NCI-H2196 treated with DMSO at 0.1 percent for 48 hours (cell line): Measurements from ENCODE around the gene KIFBP.
"Not testable (repeated sequence)": the region's sequence is repeated elsewhere in the genome, so short reads cannot be mapped to it uniquely, and the experiment has no call there.

Experiments
- DNase-seq: peaks from one replicate; lab custom pipeline; 2025; ENCODE audit not compliant: unreplicated experiment; lab: John Stamatoyannopoulos, UW

The KIFBP gene

DNA sequence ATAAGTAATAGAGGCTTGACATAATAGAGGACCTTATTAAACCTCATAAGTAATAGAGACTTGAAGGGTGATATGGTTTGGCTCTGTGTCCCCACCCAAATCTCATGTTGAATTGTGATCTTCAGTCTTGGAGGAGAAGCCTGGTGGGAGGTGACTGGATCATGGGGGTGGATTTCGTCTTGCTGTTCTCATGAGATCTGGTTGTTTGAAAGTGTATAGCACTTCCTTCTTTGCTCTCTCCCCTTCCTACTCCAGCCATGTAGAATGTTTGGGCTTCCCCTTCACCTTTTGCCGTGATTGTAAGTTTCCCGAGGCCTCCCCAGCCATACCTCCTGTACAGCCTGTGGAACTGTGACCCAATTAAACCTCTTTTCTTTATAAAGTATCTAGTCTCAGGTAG lies 8.6 kb downstream of the KIFBP start:
- DNase-seq, result no peak

- no peak for DNase-seq
Measured at GRCh38 chr10:69004821-69005220, 16.2 kb downstream of the KIFBP start.

- DNase-seq, result no peak
Measured at GRCh38 chr10:69005704-69006485, 17.3 kb downstream of the KIFBP start.

DNA sequence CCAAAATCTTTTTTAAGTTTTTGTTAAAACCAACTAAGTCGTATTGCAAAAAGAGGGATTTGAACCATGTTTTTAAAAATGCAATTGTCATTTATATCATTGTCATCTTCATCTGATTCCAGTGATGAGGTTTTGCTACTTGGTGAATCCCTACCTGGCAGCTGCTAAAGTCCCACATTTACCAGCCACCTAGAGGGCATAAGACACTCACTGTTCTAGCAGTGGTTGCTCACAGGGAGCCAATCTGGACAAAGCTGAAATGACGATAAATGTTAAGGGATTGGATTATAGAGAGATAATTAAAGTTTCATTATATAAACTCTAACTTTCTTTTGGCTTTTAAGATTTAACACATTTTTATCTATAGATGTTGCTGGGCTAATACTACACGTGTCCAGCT lies 18.7 kb downstream of the KIFBP start:
- DNase-seq, result no peak

- DNase-seq, result no peak
Measured at GRCh38 chr10:69009360-69009759, 20.8 kb downstream of the KIFBP start.

DNA sequence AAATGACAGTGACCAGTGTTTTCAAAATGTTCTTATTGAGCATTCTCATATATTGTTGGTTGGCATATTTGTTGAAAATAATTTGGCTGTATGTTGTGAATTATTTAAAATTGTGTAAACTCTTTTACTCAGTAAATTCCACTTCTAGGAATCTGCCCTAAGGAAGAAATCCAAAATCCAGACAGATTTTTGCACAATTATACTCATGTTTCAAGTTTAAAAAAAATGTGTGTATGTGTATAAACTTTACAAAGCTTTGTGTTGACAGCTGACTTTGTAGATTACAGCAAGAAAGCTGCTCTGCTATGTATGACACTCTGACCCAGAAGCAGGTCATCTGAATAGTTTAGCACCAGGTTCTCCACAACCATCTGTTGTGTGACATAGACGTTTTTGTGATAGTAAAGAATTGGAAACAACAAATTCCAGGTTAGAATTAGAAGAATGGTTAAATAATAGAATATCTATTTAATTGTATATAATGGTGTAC lies 21.6 kb downstream of the KIFBP start:
- DNase-seq, result no peak

- not testable (repeated sequence) for DNase-seq
Measured at GRCh38 chr10:69012778-69013177, 24.2 kb downstream of the KIFBP start.

GRCh38 chr10:69014171-69014570 lies 25.6 kb downstream of the KIFBP start:
- DNase-seq, result no peak

- no peak for DNase-seq
Measured at GRCh38 chr10:69018613-69019012, 30.0 kb downstream of the KIFBP start.

GRCh38 chr10:69022611-69023010 lies 34.0 kb downstream of the KIFBP start:
- no peak for DNase-seq

DNA sequence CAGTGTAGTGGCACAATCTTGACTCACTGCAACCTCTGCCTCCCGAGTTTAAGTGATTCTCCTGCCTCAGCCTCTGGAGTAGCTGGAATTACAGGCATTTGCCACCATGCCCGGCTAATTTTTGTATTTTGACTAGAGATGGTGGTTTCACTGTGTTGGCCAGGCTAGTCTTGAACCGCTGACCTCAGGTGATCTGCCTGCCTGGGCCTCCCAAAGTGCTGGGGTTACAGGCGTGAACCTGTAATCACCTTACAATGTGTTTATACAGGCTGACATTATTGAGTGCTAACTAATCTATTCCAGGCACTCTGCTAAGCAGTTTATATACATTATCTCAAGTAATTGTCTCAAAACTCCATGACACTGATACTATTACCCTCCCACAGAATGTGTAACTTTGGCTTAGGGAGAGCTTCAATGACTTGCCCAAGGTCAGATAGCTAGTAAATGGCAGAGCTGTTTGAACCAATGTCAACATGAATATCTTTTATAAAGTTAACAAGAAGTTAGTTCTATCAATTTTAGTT lies 36.8 kb downstream of the KIFBP start:
- no peak for DNase-seq

- no peak for DNase-seq
Measured at GRCh38 chr10:69033256-69033655, 44.7 kb downstream of the KIFBP start.

- DNase-seq, result no peak
Measured at GRCh38 chr10:69037489-69037888, 48.9 kb downstream of the KIFBP start.

GRCh38 chr10:69040904-69041303 lies 52.3 kb downstream of the KIFBP start:
- not testable (repeated sequence) for DNase-seq

DNA sequence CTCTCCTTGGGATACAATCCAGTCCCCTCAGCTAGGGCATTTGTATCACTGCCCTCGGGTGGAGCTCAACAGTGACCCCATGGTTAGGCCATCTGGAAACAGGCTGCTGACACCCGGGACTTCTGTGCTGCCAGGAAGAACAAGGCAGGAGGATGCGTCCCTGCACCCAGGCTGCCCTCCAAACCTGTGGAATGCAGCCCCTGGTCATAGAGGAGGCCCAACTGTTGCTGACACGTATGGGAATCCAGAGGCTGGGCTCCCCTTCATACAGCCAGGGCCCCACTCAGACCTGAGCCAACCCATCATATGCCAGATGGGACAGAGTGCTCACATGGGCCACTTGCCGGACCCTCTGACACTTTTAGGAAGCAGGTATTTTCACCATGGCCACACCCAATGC lies 53.8 kb downstream of the KIFBP start:
- no peak for DNase-seq

DNA sequence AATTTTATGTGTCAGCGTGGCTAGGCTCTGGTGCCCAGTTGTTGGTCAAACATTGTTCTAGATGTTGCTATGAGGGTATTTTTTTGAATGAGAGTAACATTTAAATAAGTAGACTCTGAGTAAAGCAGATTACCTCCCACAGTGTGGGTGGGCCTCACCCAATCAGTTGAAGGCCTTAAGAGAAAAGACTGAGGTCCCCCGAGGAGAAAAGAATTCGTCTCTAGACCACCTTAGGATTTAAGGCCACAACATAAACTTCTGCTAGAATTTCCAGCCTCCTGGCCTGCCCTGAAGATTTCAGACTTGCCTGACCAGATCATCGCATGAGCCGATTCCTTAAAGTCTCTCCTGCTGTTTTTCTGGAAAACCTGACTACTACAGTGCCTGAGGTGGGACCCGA lies 54.2 kb downstream of the KIFBP start:
- DNase-seq, result no peak

- no peak for DNase-seq
Measured at GRCh38 chr10:69043931-69044531, 55.4 kb downstream of the KIFBP start.

GRCh38 chr10:69044546-69044945 lies 55.9 kb downstream of the KIFBP start:
- no peak for DNase-seq

DNA sequence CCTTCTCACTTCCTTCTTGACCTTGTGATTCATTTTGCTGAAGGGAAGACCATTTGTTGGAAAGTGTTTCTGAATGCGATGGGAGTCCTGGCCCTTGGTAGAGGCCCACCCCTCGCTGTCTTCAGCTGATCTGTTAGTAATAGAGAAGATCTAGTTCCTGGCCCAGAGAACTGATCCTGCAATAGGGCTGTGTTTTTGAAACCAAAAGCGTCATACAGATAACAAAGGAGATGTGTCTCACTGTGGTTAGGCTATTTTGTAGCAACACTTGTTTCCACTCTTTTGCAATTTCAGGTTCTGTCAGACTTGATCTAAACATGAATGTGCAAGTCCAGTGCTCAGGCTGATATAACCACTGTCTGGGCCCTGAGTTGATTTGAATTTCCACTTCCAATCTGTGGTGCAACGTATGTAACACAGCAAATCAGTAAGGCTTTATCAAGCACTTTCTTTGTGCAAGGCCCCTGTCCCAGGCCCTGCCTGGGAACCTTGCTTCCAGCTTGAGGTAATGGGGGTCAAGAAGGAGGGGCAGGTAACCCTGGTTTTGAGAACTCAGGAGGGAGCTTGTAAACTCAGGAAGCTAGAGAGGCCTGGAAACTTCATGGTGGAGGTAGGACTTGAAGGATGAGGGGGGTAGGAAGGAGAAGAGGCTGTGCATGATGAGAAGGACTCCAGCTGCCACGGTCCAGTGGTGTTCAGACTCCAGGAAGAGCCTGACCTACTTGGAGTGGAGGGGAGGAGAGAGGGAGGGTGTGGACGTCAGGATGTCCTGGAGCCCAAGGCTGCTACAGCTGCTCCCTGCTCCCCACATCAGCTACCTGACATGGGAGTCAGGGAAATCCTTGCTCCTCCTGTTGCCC lies 57.1 kb downstream of the KIFBP start:
- no peak for DNase-seq

GRCh38 chr10:69047111-69047832 lies 58.7 kb downstream of the KIFBP start:
- no peak for DNase-seq

- DNase-seq, result no peak
Measured at GRCh38 chr10:69048103-69048502, 59.5 kb downstream of the KIFBP start.
